BE2C (cell line): ENCODE results near the gene RNPEPL1.
A peak's percentile ranks its signal among the peaks of the same experiment; 100 is the strongest.

Experiments used
- DNase-seq: peaks from one replicate; pipeline ENCODE4 v3.0.0-alpha.2; 2020
- H3K27me3 ChIP-seq: fragments of 250-450 bp; sonication (Bioruptor Pico); 2 replicates; pipeline ENCODE4 v1.5.1; 2020; ENCODE audit warnings: mild to moderate bottlenecking
- H3K36me3 ChIP-seq: fragments of 250-450 bp; sonication (Bioruptor Pico); 2 replicates; pipeline ENCODE4 v1.5.1; 2020; ENCODE audit warnings: mild to moderate bottlenecking
- H3K4me1 ChIP-seq: fragments of 250-450 bp; sonication (Bioruptor Pico); 2 replicates; pipeline ENCODE4 v1.5.1; 2020
- H3K4me3 ChIP-seq: 2 replicates; pipeline ENCODE4 v1.5.1; 2011; ENCODE audit warnings: low read depth, low read length
- H3K9me3 ChIP-seq: fragments of 250-450 bp; sonication (Bioruptor Pico); 2 replicates; pipeline ENCODE4 v1.5.1; 2020
- TF ChIP-seq, protein P1 (sequence below): IDR thresholded peaks from 2 replicates; pipeline ENCODE4 v1.5.1; 2012; ENCODE audit warnings: mild to moderate bottlenecking, low read depth, low read length

The RNPEPL1 gene

DNA sequence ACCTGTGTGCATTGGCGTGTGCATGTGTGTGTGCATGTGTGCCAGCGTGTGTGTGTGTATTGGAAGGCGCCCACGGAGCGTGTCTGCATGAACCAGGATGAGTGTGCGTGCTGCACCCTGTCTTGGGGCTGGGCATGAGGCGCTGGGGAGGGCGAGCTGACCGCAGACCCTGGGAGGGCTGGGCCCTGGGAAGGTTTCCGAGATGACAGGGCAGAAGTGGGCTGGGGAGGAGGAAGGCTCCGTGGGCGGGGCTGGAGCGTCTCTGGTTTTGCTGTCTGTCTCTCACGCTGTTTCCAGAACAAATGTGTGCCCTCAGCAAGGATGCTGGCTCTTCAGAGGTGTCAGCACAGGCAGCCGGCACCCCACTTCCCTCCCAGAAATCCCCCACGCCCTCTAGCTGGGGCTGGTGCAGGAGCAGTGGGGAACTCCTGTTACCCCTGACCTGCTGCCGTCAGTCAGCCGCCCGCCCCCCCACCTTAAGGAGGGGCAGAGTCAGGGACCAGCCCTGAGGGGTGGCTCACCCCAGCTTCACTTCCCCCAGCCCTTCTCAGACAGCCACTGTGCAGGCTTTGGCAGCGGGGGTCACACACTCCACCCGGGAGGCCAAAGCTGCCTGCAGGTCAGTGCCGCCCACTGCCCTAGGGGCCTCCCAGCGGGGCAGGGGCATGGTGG, 56.8 kb downstream of the RNPEPL1 start, which contains the start of gene GPR35:
Gene GPR35 (plus strand): TSS at position 531 of the 672 bp plus-strand sequence. CDS start 4,473 bp downstream, outside the sequence.
- Histone ChIP-seq H3K36me3 (no peaks in the 10 kb centered on the region), H3K4me1 (peaks cover 5% of the 10 kb centered on the region), H3K27me3 (no peaks in the 10 kb centered on the region), H3K4me3 (no peak within 1 kb of the TSS), H3K9me3 (no peaks in the 10 kb centered on the region)
- peak; percentile 29 for DNase-seq
- TF ChIP-seq, protein P1, sequence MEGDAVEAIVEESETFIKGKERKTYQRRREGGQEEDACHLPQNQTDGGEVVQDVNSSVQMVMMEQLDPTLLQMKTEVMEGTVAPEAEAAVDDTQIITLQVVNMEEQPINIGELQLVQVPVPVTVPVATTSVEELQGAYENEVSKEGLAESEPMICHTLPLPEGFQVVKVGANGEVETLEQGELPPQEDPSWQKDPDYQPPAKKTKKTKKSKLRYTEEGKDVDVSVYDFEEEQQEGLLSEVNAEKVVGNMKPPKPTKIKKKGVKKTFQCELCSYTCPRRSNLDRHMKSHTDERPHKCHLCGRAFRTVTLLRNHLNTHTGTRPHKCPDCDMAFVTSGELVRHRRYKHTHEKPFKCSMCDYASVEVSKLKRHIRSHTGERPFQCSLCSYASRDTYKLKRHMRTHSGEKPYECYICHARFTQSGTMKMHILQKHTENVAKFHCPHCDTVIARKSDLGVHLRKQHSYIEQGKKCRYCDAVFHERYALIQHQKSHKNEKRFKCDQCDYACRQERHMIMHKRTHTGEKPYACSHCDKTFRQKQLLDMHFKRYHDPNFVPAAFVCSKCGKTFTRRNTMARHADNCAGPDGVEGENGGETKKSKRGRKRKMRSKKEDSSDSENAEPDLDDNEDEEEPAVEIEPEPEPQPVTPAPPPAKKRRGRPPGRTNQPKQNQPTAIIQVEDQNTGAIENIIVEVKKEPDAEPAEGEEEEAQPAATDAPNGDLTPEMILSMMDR: no peak

DNA sequence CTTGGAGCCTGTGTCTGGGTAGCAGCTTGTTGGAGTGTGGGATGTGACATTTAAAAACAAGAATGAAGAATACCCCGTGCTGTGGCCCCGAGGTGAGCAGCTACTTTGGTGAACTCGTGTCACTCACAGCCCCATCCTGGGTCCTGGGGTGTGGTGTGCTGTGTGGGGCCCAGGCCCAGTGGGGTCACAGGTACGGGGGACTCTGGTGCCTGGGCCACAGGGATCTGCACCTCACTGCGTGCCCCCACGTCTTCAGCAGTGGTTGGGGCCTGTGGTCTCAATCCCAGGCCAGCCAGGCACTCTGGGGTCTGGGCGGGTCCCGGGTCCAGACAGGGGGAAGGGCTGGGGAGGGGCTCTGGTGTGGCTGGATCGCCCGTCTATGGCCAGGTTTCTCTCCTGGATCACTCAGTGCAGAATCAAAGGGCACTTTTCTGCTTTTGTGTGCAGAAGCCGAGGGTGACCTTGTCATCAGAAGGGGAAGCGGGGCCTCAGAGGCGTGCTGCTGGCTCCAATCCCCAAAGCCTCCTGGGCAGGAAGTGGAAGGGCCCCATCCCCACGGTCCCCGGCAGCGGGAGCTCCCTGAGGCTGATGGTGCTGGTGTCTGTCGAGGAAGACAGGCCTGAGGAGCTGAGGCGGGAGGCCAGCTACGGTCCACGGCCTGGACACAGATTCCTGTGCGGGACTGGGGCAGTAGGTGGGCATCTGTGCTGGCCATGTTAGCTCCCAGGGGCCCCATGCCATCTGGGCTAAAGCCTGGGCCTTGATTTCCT, 58.4 kb downstream of the RNPEPL1 start:
- Histone ChIP-seq H3K4me1 (peaks cover 5% of the 10 kb centered on the region), H3K27me3 (no peaks in the 10 kb centered on the region)

DNA sequence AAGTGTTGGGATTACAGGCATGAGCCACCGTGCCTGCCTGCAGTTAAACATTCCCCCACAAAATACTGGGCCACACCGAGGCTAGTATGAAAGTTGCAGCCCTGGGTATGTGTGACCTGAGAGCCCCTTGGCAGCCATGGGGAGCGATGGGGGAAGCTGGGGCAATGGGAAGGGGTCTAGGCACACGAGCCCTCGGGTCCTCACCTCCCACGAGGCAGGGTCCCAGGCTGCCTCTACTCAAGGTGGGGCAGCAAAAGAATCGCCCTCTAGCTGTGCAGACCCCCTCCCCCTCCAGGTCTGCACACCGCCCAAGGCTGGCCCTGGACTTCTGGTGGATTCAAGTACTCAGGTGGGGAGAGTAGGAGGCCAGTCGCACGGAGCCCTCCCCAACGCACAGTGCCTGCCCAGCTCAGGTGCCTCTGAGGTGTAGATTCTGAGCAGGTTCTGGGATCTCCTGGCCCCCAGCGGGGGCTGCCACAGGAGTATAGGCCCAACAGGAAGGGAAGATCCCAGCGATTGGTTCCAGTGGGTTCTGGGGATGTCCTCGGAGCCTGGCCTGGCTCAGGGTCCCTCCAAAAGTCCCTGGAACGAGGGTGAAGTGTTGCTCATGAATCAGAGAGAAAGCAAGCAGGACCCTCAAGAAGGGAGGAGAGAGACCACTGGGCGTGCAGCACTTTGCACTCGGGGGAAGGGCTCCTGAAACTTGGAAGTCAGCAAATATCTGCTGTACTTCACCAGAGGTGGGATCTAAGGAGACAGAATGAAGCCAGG, 59.6 kb downstream of the RNPEPL1 start:
- TF ChIP-seq, protein P1: no peak
- H3K36me3 ChIP-seq: no peaks in the 10 kb centered on the region
- no peaks in the 10 kb centered on the region for H3K9me3 ChIP-seq
- H3K4me3 ChIP-seq: no peak overlapping the region
- H3K27me3 ChIP-seq: no peaks in the 10 kb centered on the region
- peak; percentile 3 for DNase-seq
- H3K4me1 ChIP-seq: peaks cover under 1% of the 10 kb centered on the region

More for the DNA sequence above, 58.4 kb downstream of the RNPEPL1 start:
- TF ChIP-seq, protein P1: no peak
- H3K4me3 ChIP-seq: no peak overlapping the region
- no peaks in the 10 kb centered on the region for H3K9me3 ChIP-seq
- H3K36me3 ChIP-seq: no peaks in the 10 kb centered on the region
- DNase-seq: peak; percentile 7

DNA sequence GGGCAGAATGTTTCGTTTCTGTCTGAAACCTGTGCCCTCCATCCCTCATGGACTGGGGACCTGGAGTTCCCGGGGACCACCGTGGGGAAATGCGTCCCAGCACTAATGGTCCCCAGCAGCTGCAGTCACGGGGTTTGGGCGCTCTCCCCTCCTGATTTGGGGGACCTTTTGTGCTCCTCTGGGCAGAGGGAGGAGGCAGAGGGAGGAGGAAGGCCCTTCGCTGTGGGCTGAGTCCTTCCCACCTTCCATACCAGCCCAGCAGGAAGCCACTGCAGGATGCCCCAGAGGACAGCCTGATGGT, 60.2 kb downstream of the RNPEPL1 start:
- Histone ChIP-seq H3K27me3 (no peaks in the 10 kb centered on the region), H3K4me3 (no peak overlapping the region), H3K36me3 (no peaks in the 10 kb centered on the region), H3K9me3 (no peaks in the 10 kb centered on the region), H3K4me1 (no peaks in the 10 kb centered on the region)
- no peak for DNase-seq
- TF ChIP-seq, protein P1: no peak

DNA sequence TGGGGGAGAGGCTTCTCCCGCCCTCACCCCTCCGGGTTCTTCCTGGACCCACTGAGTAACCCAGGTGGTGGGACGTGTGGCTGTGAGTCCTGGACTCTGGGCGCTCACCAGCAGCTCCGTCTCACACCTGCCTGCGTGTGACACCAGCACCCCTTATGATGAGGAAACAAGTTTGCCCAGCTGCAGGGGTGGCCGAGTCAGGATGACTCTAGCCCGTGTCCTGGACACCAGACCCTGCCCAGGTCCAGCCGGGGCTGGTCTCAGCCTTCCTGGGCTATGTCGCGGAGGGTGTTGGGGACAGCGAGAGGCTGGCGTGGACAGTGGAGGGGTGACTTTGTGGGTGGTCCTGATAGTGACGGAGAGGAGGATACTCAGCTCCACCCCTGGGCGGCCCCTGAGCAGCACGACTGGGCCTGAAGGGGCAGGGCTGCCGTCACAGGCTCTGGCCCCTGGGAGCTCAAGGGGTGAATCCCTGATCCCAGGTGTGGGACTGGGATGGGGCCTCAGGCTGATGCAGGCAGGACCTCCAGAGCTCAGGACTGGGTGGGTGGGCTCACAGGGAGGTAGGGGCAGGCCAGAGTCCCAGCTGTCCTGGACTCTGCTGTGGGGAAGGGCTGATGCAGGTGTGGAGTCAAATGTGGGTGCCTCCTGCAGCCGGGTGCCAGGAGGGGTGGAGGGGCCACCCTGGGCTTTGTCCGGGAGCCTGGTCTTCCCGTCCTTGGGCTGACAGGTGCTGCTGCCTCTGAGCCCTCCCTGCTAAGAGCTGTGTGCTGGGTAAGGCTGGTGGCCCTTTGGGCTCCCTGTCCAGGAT, 60.7 kb downstream of the RNPEPL1 start:
- DNase-seq: no peak
- TF ChIP-seq, protein P1: no peak

More for the DNA sequence above, 60.7 kb downstream of the RNPEPL1 start:
- H3K27me3 ChIP-seq: no peaks in the 10 kb centered on the region
- no peaks in the 10 kb centered on the region for H3K9me3 ChIP-seq
- H3K4me1 ChIP-seq: no peaks in the 10 kb centered on the region
- no peaks in the 10 kb centered on the region for H3K36me3 ChIP-seq
- no peak overlapping the region for H3K4me3 ChIP-seq
